NCI-H460 (cell line): ENCODE measurements around the gene SMO. TPM values are rescaled to one million over a fixed set of nuclear protein-coding genes. Genes with fewer than 3 reads are reported as not detected.
"Not testable (repeated sequence)": the region's sequence is repeated elsewhere in the genome, so short reads cannot be mapped to it uniquely, and the experiment has no call there.

Experiments used
- DNase-seq: peaks from one replicate; pipeline ENCODE4 v3.0.0-alpha.2; 2016; ENCODE audit warnings: low read depth; ENCODE audit errors: extremely low read depth
- total RNA-seq: library from RNA; depleted of rRNA; stranded (reverse); fragments of >200 nt; shearing (Covaris generic); gene quantifications from 2 replicates; pipeline ENCODE4 v1.2.3, GENCODE V29; 2014

SMO gene
- total RNA-seq, 1 experiment from 2014 or later = 7.1 TPM

- DNase-seq = no peak
Measured at GRCh38 chr7:129205987-129206785, 17.8 kb downstream of the SMO start.

- no peak for DNase-seq
Measured at GRCh38 chr7:129208667-129209066, 20.2 kb downstream of the SMO start.

GRCh38 chr7:129209067-129209926, 20.9 kb downstream of the SMO start:
- no peak for DNase-seq

GRCh38 chr7:129210256-129210988, 22.0 kb downstream of the SMO start:
- peak; percentile 67 for DNase-seq

DNA sequence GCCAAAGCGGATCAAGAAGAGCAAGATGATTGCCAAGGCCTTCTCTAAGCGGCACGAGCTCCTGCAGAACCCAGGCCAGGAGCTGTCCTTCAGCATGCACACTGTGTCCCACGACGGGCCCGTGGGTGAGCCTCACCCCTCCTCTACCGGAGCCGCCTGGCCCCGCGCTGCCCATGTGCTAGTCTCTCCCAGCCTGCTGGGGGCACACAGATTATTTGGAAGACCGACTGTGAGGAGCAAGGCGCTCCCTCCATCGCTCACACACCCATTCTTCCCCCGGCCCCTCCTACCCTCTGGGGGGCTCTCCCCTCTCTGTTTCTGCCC, 22.5 kb downstream of the SMO start:
- DNase-seq = no peak

GRCh38 chr7:129212126-129212525, 23.7 kb downstream of the SMO start:
- DNase-seq = no peak

GRCh38 chr7:129212596-129212995, 24.2 kb downstream of the SMO start:
- no peak for DNase-seq

DNA sequence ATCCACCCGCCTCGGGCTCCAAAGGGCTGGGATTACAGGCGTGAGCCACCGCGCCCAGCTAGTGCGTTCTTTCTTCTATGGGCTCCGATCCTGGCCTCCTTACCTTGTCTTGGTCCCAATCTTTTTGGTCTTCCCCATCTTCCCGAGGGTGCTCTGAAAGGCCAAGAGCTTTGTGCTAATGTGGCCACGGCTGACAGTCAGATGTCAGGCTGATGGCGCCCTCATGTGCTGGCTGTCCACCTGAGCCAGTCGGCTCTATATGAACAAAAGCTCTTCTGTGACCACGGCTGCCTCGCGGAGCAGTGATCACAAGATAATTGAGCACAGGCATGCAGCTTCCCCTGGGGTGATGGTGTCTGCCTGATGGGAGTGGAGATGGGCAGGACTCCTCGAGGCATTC, 25.4 kb downstream of the SMO start:
- no peak for DNase-seq

DNA sequence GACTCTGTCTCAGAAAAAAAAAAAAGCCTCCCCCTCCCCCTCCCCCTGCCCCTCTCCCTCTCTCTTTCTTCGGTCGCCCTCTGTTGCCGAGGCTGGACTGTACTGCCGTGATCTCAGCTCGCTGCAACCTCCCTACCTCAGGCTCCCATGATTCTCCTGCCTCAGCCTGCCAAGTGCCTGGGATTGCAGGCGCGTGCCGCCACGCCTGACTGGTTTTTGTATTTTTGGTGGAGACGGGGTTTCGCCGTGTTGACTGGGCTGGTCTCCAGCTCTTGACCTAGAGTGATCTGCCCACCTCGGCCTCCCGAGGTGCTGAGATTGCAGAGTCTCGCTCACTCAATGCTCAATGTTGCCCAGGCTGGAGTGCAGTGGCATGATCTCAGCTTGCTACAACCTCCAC, 27.3 kb downstream of the SMO start:
- not testable (repeated sequence) for DNase-seq

- DNase-seq = not testable (repeated sequence)
Measured at GRCh38 chr7:129216101-129216715, 27.8 kb downstream of the SMO start.

GRCh38 chr7:129216821-129217416, 28.5 kb downstream of the SMO start:
- not testable (repeated sequence) for DNase-seq

- peak; percentile 89 for DNase-seq
Measured at GRCh38 chr7:129218514-129219062, 30.2 kb downstream of the SMO start.

DNA sequence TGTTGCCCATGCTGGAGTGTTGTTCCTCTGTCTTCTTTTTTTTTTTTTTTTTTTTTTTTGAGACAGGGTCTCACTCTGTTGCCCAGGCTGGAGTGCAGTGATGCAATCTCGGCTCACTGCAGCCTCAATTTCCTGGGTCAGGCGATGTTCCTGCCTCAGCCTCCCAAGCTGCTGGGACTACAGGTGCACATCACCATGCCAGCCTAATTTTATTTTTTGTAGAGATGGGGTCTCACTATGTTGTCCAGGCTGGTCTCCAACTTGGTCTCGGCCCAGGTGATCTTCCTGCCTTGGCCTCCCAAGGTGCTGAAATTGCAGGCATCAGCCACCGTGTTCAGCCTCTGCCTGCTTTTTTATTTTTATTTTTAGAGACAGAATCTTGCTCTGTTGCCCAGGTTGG, 30.7 kb downstream of the SMO start:
- DNase-seq = not testable (repeated sequence)

- no peak for DNase-seq
Measured at GRCh38 chr7:129222064-129222463, 33.6 kb downstream of the SMO start.

GRCh38 chr7:129224251-129225205, 36.1 kb downstream of the SMO start, which contains the start of gene AHCYL2:
AHCYL2 (plus strand) TSS chr7:129225030.
- DNase-seq = peak; percentile 95

DNA sequence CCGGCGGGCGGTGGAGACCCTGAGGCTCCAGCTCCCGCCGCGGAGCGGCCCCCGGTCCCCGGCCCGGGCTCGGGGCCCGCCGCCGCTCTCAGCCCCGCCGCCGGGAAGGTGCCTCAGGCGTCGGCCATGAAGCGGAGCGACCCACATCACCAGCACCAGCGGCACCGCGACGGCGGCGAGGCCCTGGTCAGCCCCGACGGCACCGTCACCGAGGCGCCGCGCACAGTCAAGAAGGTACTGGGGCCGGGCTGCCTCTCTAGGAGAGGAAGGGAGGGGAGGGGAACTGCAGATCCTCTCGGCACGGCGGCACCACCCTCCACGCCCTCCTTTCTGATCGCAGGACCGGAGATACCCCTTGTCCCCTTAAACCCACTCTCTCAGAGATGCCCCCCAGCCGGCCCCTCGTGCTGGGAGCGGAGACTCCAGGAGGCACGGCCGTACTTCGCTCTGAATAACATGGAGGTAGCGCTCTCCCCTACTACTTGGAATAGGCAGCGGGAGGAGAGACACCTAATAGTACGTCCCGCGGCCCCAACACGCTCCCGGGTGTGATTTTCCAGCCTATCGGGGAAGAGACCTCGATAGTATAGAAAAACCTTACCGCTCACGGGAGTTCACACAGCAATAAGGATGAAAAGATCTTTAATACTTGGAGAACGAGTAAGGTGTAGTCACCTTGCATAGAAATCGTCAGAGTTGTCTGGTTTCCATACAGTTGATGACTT, 36.9 kb downstream of the SMO start:
- DNase-seq = no peak

DNA sequence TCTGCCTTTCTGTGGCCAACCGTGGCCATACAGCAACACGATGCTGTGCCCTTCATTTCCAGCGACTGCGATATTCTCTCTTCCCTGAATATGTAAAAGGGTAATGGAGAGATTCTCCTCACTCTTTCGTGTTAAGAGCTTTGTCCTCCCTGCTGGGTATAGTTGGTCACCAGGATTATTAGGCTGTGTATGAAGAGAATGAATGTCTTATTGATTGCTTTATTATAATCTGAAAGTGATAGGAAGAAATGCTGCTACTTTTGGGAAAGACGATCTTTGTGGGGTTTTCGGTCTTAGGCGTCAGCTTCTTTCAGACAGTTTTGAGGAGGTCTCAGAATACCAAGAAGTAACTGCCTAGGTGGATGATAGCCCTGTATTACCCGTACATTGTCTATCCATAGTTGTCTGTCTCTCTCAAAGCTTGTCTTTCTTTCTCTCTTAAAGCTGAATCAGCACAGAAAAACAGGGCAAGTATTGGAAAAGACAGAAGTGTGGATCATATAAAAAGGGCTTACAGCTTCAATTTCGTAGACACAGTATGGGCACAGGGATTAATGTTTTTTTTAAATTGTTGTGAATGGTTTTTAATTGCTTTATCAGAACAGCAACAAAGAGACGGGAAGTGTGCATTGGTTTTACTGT, 37.6 kb downstream of the SMO start:
- DNase-seq = no peak
